Glomerular endothelial cell (primary cell): ENCODE data around the gene CETN1. TPM values are rescaled to one million over a fixed set of nuclear protein-coding genes. Genes with fewer than 3 reads are reported as not detected.
A peak's percentile ranks its signal among the peaks of the same experiment; 100 is the strongest.

Experiments used
- DNase-seq: peaks from one replicate; pipeline ENCODE4 v3.0.0-alpha.2; 2011; ENCODE audit warnings: low read depth, low spot score; ENCODE audit errors: extremely low read depth
- total RNA-seq: library from RNA; depleted of rRNA; stranded (reverse); fragments of >200 nt; gene quantifications from 2 replicates; pipeline ENCODE4 v1.2.3, GENCODE V29; 2015

Gene CETN1
- total RNA-seq, 1 donor from 2014 or later: not detected

GRCh38 chr18:574865-575645, 5.1 kb upstream of the CETN1 start:
- DNase-seq: no peak

DNA sequence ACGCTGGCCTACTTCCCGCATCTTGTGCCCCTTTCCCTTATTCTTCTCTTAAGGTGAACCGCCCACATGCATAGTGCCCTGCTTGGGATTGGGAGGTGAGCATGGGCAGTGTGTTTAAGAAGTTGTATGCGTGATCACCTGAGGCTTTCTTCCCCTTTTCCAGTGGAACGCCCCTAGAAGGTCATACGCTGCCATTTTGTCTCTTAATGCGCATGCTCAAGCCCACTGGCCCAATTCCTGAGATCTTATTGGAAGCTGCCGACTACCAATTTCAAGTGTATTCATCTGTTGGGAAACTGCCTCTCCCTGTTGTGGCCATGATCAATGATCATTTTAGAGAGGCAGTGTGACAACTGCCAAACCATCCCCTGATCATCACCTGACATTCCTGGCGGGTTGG, 3.3 kb upstream of the CETN1 start:
- DNase-seq: no peak

- no peak for DNase-seq
Observed at GRCh38 chr18:577643-578375, 2.4 kb upstream of the CETN1 start.

DNA sequence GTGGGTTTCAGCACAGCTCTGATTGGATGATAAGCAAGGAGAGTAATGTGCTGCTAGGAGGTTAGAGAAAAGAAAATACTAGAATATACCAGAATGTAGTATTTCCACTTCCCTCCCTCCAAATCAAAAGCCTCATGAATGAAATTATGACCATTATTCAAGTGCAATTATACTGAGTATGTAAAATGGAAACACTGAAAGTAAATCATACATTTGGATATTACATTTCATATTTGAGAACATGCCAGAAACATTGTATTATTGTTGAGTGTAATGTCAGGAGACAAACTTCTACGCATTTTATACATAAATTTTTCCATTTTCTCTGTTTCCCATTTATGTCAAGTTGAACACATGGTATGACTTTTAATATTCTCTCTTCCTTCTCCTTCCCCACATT, 942 bp upstream of the CETN1 start:
- no peak for DNase-seq

DNA sequence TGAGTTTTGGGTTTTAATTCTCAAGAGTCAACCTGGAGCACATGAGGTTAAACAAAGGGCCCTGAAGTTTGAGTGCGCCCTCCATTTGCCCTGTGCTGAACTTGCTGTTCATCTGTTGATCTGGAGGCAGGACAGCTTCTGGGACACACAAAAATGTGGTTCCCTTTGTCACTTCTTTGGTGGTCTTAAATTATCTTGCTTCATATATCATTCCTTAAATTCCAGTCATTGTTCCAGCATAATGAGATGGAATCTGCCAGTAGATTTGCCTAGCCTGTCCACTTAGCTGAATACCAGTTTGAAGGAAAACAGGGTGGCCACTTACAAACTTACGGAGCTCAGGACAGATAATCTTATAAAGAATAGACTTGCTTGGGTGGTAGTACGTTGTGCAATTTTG, 916 bp downstream of the CETN1 start:
- no peak for DNase-seq

DNA sequence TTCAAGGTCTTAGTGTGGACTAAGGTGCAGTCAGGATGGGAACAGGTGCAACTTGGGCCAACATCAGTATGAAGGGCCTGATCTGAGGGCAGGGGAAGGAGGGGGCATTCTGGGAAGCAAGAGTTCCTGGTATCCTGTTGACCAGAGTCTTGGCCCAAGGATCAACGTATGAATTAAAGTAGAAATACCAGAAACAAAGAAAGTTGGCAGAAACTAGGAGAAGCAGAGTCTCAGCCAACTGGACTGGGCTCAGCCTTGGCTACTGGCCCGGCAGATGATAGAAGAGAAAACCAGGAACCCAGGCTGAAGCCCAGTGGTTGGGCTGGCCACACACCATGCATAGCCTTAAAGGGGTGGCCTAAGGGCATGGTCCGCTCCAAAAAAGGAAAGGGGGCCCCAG, 2.3 kb downstream of the CETN1 start:
- DNase-seq: no peak

- no peak for DNase-seq
Observed at GRCh38 chr18:595068-595467, 14.9 kb downstream of the CETN1 start.

DNA sequence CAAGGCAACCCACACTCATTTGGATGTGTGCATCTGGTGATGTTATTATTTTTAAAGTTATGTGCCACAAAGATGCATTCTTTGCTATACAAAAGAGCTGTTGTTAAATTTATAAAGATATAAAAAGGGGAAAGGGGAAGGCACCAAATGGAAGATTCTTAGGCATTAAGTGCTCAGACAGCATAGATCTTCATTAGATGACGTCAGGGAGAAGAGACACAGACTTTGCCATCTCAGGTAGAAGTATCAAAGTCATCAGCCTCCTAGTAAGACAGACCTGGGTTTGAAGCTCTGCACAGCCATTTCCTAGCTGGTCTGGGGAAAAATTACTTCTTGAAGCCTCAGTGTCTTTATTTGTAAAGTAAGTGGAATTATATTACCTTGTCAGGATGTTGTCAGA, 15.4 kb downstream of the CETN1 start:
- no peak for DNase-seq

- DNase-seq: no peak
Observed at GRCh38 chr18:596288-596881, 16.2 kb downstream of the CETN1 start.

GRCh38 chr18:598124-598589, 18.0 kb downstream of the CETN1 start:
- DNase-seq: no peak

DNA sequence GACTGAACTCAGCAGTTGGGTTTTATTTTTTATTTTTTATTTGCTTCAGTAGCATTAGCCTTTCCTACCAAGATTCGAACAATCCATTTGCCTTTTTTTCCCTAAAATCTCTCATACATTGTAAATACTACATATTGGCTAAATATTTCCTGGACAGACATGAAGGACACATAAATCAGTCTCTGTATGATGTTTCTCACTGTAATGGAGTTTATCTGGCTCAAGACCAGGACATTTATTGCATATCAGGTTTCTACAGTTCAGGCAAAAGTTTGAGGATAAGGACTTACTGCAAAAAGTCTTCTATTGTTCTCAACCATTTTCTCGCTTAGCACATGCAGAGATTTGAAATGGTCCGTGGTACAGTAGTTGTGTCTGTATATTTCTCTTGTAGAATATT, 19.9 kb downstream of the CETN1 start:
- no peak for DNase-seq

DNA sequence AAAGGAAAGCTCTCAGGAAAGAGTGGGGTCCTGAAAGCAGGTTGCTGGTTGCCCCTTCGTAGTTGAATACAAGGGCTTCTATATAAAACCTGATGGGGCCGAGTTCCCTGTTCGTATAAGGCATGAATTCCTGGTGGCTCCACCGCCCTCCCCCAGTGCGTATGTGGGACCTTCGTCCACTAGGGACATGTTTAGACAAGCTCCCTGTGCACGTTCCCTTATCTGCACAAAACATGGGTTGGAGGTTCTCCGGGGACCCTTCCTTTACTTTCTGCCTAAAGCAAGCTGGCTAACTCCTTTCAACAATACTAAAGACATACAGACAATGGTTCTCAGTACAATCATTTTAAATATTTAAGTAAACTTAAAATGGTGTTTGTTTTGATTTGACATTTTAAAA, 24.6 kb downstream of the CETN1 start:
- no peak for DNase-seq

DNA sequence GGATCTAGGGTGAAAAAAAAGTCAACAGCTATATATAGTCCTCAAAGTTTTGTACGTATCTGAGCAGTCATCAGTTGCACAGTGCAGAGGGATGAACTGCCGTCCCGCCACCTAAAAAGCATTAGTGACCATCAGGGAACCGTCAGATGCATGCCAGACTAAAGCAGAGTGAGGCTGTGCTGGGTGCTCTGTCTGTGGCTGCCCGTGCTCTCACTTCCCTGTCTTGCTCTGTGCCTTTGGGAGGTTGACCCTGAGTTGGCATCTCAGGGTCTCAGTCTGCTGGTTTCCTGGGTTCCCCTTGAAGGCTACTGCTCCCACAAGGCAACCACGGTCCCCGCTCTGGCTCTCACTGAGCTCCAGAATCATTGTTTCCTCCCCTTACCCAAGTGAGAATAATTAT, 27.8 kb downstream of the CETN1 start:
- no peak for DNase-seq

GRCh38 chr18:610214-610928, 30.2 kb downstream of the CETN1 start:
- no peak for DNase-seq

- no peak for DNase-seq
Observed at GRCh38 chr18:612156-612555, 32.0 kb downstream of the CETN1 start.

DNA sequence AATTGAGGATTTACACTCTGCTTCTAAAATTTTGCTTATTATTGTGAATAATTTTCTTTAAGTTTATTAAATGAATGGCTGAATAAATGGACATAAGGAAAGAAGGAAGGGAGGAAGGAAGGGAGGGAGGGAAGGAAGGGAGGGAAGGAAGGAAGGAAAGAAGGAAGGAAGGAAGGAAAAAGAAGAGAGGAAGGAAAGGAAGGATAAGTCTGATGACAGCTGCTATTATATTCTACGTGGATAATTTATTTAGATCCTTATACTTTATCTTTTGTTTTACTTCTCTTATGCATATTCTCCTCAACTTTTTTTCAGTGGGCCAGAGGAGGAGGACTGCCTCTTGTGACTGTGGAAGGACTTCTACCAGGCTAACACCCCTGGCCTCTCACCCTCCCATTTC, 34.0 kb downstream of the CETN1 start:
- no peak for DNase-seq

DNA sequence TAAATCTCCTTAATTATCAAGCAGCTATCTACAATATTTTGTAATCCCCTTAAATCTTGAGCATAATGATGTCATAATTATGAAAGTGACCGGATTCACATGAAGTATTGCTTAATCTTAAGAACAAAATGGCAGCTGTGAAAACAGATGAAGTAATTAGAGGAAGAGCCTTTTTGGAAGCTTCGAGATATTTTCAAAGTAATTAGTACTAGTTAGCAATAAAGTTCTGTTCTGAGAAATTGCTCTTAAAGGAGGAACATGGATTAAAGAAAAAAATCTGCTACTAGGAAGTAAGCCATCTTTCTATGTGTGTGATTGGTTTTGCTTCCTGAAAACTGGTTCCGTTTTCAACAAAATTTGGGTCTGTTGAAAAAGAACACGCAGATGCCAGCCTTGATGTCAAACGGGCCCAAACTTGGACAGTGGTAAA, 34.9 kb downstream of the CETN1 start:
- no peak for DNase-seq

DNA sequence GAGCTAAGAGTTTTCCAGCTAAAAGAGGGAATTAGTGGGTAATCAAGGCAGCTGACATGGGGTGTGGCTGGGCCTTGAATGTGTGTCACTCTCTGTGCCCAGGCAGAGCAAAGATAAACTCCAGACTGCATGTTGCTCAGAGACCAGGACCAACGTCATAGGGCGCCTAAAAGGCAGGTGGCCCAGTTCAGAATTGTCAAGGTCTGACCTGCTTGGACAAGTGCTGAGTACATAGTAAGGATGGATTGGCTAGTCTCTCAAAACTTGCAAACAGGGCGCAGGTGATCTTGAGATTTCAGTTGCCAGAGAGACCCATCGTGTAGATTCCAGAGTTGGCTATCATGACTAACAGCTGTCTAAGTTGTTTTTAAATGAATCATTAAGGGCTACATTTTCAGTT, 35.6 kb downstream of the CETN1 start:
- DNase-seq: no peak

DNA sequence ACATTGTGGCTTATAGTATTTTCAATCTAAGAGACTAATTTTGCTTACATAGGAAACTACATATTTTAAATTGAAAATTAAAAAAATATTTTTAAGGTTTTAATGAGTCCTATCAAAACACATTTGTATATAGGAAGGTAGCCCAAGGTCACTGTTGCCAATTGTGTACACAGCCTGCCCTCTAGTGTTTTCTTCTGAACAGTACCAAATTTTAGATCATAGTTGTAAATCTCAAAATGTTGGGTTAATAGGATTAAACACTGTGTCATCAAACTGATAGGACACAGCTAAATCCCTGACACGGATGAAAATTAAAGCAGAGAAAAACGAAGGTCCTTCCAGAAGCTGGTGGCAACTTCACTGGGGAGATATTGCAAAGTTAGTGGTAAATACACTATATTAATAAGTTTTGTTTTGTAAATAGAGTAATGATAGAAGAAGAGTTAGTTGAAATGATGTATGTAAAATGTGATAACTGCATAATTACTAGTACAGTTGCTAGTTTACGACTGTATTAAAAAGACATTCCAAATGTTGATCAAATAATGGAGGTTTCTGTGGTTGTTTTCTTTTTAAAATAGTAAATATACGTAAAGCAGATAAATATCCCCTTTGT, 36.3 kb downstream of the CETN1 start:
- DNase-seq: peak; percentile 39

GRCh38 chr18:617970-618504, 37.9 kb downstream of the CETN1 start:
- no peak for DNase-seq
